CD4-positive, alpha-beta T cell (primary cell): ENCODE measurements around the gene TRDMT1. TPM values are rescaled to one million over a fixed set of nuclear protein-coding genes. Genes with fewer than 3 reads are reported as not detected.

Experiments used
- ATAC-seq: fragments of 200-7000 bp; cut with Tn5 transposase; one replicate; pipeline ENCODE4 v1.10.0; 2022; ENCODE audit warnings: mild to moderate bottlenecking; ENCODE audit not compliant: poor library complexity
- CTCF ChIA-PET: fragments of 350-600 bp; sonication (Branson Sonifier 250); formaldehyde crosslinking; loops from one replicate; lab custom pipeline; 2021; ENCODE audit warnings: antibody characterized with exemption, inconsistent platforms; lab: Charles Lee
- POLR2A ChIA-PET: fragments of 350-600 bp; sonication (Branson Sonifier 250); formaldehyde crosslinking; loops from one replicate; lab custom pipeline; 2021; ENCODE audit warnings: antibody characterized with exemption, inconsistent platforms; lab: Charles Lee
- DNase-seq, 14 experiments: peaks; one replicate each; pipeline ENCODE4 v3.0.0-alpha.2; 2013 to 2020; ENCODE audit warnings: mixed read lengths in 2 of 14
- H3K27ac ChIP-seq, 2 donors: one replicate each; pipeline versions ENCODE4 v1.5.1 to v1.7.0; 2013; ENCODE audit warnings: low read length in 2 of 2, low read depth in 1 of 2, mild to moderate bottlenecking in 1 of 2
- H3K27me3 ChIP-seq, 2 experiments: 1 replicate in 1 of 2; 2 replicates in 1 of 2; pipeline versions ENCODE4 v1.6.1 to v1.7.0; 2013; ENCODE audit warnings: low read length in 2 of 2, control low read depth in 1 of 2, mild to moderate bottlenecking in 1 of 2, moderate library complexity in 1 of 2; ENCODE audit not compliant: insufficient read depth in 2 of 2, control insufficient read depth in 1 of 2
- H3K36me3 ChIP-seq: one replicate; pipeline ENCODE4 v1.6.1; 2013; ENCODE audit warnings: low read length, control low read depth; ENCODE audit not compliant: insufficient read depth
- H3K4me1 ChIP-seq: one replicate; pipeline ENCODE4 v1.6.1; 2013; ENCODE audit warnings: low read length, control low read depth; ENCODE audit not compliant: insufficient read depth
- H3K4me3 ChIP-seq: one replicate; pipeline ENCODE4 v1.5.1; 2013; ENCODE audit warnings: mild to moderate bottlenecking, low read length, moderate library complexity
- H3K9me3 ChIP-seq, 2 experiments: 1 replicate in 1 of 2; 2 replicates in 1 of 2; pipeline versions ENCODE4 v1.6.1 to v1.7.0; 2013; ENCODE audit warnings: low read length in 2 of 2, mild to moderate bottlenecking in 2 of 2, control low read depth in 1 of 2, moderate library complexity in 1 of 2; ENCODE audit not compliant: control insufficient read depth in 1 of 2, insufficient read depth in 1 of 2
- H3K27ac Mint-ChIP-seq: one replicate; pipeline ENCODE4 v1.8.0; 2020; ENCODE audit warnings: mixed read lengths
- H3K27me3 Mint-ChIP-seq: one replicate; pipeline ENCODE4 v1.8.0; 2021; ENCODE audit warnings: mixed read lengths
- H3K36me3 Mint-ChIP-seq: one replicate; pipeline ENCODE4 v1.8.0; 2021; ENCODE audit warnings: low read depth, mixed read lengths
- H3K4me1 Mint-ChIP-seq: one replicate; pipeline ENCODE4 v1.8.0; 2021; ENCODE audit warnings: low read depth, mixed read lengths
- H3K4me3 Mint-ChIP-seq: one replicate; pipeline ENCODE4 v1.8.0; 2020; ENCODE audit warnings: mild to moderate bottlenecking, mixed read lengths
- H3K9me3 Mint-ChIP-seq: one replicate; pipeline ENCODE4 v1.8.0; 2020; ENCODE audit warnings: mixed read lengths
- intact Hi-C, 2 experiments: fragments of 100-400 bp; cut with DNase I in 1 of 2; cut with micrococcal nuclease in 1 of 2; formaldehyde crosslinking; loops; one replicate each; pipeline versions ENCODE4 v1.15.1 to v1.9.0; 2023 to 2025; cut with DNase I, micrococcal nuclease
- total RNA-seq, 174 experiments: library from RNA in 2 of 174; stranded (reverse) in 2 of 174; gene quantifications; one replicate each; pipeline ENCODE4 v1.2.3 and lab custom pipeline; 2021 to 2026
- TF ChIP-seq, protein P1 (sequence below): fragments of 200-600 bp; IDR thresholded peaks from one replicate; pipeline ENCODE4 v1.8.0; 2022; ENCODE audit warnings: antibody characterized with exemption, mild to moderate bottlenecking

Gene TRDMT1
- total RNA-seq, 2 experiments from 2014 or later: 20.3 to 21.3 TPM

DNA sequence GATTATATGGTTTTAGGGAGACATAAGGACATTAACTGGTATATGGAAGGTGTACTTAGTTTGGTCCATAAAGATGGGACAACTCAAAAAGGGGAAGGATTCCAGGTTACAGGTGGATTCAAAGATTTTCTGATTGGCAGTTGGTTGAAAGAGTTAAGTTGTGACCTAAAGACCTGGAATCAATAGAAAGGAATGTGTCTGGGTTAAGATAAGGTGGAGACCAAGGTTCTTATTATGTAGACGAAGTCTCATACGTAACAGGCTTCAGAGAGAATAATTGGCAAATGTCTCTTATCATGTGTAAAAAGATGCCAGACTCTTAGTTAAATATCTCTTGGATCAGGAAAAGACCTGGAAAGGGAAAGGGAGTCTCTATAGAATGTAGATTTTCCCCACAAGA lies 1.0 kb upstream of the TRDMT1 start:
- no peaks in the 10 kb centered on the region for H3K27me3 Mint-ChIP-seq
- H3K4me1 ChIP-seq: peaks cover 30% of the 10 kb centered on the region
- peaks cover 52% of the 10 kb centered on the region for H3K4me1 Mint-ChIP-seq
- CTCF ChIA-PET: no interaction called here
- DNase-seq: no peak
- POLR2A ChIA-PET: interaction anchor here (0.9 to 10.5 kb wide), 4 partner anchors 10 to 385 kb away, joined by 3 to 375 read pairs (median 10); partner anchors contain the start of genes RSU1 and VIM
- no peaks in the 10 kb centered on the region for H3K9me3 ChIP-seq
- intact Hi-C loops: loop anchor here in 1 of 2 experiments (10.0 kb wide), 1 partner anchor 178 kb away; no protein-coding TSS in a partner anchor
- no peaks in the 10 kb centered on the region for H3K36me3 ChIP-seq
- peak overlapping the region; percentile 69 for H3K4me3 Mint-ChIP-seq
- H3K27me3 ChIP-seq: no peaks in the 10 kb centered on the region
- no peak overlapping the region for H3K4me3 ChIP-seq
- peak overlapping the region; percentile 96 for H3K27ac Mint-ChIP-seq
- H3K27ac ChIP-seq: no peak overlapping the region
- no peak for ATAC-seq
- H3K9me3 Mint-ChIP-seq: no peaks in the 10 kb centered on the region
- H3K36me3 Mint-ChIP-seq: no peaks in the 10 kb centered on the region
- TF ChIP-seq, protein P1, sequence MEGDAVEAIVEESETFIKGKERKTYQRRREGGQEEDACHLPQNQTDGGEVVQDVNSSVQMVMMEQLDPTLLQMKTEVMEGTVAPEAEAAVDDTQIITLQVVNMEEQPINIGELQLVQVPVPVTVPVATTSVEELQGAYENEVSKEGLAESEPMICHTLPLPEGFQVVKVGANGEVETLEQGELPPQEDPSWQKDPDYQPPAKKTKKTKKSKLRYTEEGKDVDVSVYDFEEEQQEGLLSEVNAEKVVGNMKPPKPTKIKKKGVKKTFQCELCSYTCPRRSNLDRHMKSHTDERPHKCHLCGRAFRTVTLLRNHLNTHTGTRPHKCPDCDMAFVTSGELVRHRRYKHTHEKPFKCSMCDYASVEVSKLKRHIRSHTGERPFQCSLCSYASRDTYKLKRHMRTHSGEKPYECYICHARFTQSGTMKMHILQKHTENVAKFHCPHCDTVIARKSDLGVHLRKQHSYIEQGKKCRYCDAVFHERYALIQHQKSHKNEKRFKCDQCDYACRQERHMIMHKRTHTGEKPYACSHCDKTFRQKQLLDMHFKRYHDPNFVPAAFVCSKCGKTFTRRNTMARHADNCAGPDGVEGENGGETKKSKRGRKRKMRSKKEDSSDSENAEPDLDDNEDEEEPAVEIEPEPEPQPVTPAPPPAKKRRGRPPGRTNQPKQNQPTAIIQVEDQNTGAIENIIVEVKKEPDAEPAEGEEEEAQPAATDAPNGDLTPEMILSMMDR: no peak

DNA sequence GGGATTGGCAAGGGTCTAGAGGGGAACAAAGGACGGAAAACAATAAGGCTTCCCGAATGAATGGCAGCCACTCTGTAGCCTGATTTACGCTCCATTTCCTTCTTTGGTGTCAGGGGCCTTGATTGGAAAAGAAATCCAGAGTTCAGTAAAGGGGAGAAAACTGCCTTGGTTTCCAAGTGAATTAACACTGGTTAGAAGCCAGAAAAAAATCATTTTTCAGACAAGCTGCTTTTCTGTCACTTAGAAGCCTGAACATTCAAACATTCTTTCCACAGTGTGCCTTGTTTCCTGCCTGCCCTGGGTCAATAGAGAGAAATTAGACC lies 283 bp upstream of the TRDMT1 start:
- Mint-ChIP-seq H3K27me3 (no peaks in the 10 kb centered on the region), H3K9me3 (no peaks in the 10 kb centered on the region), H3K4me3 (peak overlapping the region; percentile 89), H3K4me1 (peaks cover 46% of the 10 kb centered on the region), H3K36me3 (no peaks in the 10 kb centered on the region), H3K27ac (peak overlapping the region; percentile 96)
- Histone ChIP-seq H3K9me3 (no peaks in the 10 kb centered on the region), H3K36me3 (no peaks in the 10 kb centered on the region), H3K27ac (peak overlapping the region; percentile 72 to 89), H3K27me3 (no peaks in the 10 kb centered on the region), H3K4me3 (peak overlapping the region; percentile 69), H3K4me1 (peaks cover 27% of the 10 kb centered on the region)
- POLR2A ChIA-PET: interaction anchor here (0.5 to 10.5 kb wide), 11 partner anchors 10 to 384 kb away, joined by 3 to 375 read pairs (median 3); partner anchors contain the start of genes RSU1 and VIM
- no peak for ATAC-seq
- no peak for DNase-seq
- intact Hi-C loops: loop anchor here (1.0 to 10.0 kb wide), 3 partner anchors 27 to 177 kb away; partner anchors contain the start of gene VIM (in 1 of the 2)
- CTCF ChIA-PET: interaction anchor here (1.0 to 3.2 kb wide), 5 partner anchors 27 to 199 kb away, joined by 3 to 47 read pairs (median 3); partner anchors contain the start of gene VIM
- TF ChIP-seq, protein P1: no peak

DNA sequence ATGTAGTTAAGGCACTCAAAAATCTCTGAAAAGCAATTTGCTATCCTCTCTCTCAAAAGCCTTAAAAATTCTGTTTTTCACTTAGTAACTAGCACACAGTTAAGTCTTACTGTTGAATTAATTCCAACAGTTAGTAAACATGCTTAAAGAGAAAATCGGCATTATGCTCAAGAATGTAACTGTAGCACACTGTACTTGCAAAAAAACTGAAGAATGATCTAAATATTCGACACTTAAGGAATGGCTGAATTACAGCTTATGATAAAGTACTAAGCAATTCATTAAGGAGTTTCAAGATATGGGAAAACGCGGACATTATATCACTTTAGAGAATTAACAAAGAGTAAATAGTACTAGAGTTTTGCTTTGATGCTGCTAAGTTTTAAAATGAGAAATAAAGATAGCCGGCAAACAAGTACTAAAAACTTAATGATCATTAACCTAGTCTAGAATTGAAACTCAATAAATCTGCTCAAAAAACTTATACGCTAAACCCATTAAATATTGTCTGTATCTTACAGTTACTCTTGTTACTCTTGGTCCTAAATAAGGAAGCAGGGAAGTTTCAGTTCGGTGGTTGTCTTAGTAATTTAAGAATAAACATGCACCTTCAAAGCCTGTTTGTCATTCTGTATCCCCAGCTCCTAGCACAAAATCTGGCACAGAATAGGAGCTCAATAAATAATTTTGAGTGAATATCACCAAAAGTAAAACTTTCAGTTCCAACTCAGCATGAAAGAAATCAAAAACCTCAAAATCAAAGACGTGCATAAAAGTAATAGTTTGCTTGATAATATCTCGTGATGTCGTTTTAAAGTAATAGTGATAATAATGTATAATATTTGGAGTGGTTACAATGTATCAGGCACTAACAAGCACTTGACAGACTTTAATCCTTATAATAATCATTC lies 1.2 kb downstream of the TRDMT1 start:
- peak overlapping the region; percentile 96 for H3K27ac Mint-ChIP-seq
- DNase-seq: peak in 3 of 14 experiments; percentile 13 to 37 (median 28)
- Histone ChIP-seq H3K4me1 (peaks cover 13% of the 10 kb centered on the region), H3K36me3 (no peaks in the 10 kb centered on the region), H3K27me3 (no peaks in the 10 kb centered on the region), H3K27ac (peak overlapping the region; percentile 72 to 89), H3K4me3 (peak overlapping the region; percentile 69), H3K9me3 (no peaks in the 10 kb centered on the region)
- H3K9me3 Mint-ChIP-seq: no peaks in the 10 kb centered on the region
- no peaks in the 10 kb centered on the region for H3K36me3 Mint-ChIP-seq
- intact Hi-C loops: loop anchor here in 1 of 2 experiments (10.0 kb wide), 1 partner anchor 175 kb away; no protein-coding TSS in a partner anchor
- CTCF ChIA-PET: interaction anchor here (0.6 to 3.2 kb wide), 5 partner anchors 29 to 170 kb away, joined by 3 to 47 read pairs (median 3); partner anchors contain the start of gene VIM
- peaks cover 38% of the 10 kb centered on the region for H3K4me1 Mint-ChIP-seq
- no peaks in the 10 kb centered on the region for H3K27me3 Mint-ChIP-seq
- POLR2A ChIA-PET: interaction anchor here (0.7 to 10.5 kb wide), 10 partner anchors 8 to 444 kb away, joined by 3 to 375 read pairs (median 5); partner anchors contain the start of genes RSU1, STAM and VIM
- no peak for ATAC-seq
- peak overlapping the region; percentile 89 for H3K4me3 Mint-ChIP-seq
- TF ChIP-seq, protein P1: no peak
